Ammon's horn (tissue), 1 donor: Measurements from ENCODE around the gene FOXR2.

ENCODE experiments used
- DNase-seq: peaks from one replicate; pipeline ENCODE4 v3.0.0-alpha.2; 2016; ENCODE audit warnings: low spot score

The FOXR2 gene

DNA sequence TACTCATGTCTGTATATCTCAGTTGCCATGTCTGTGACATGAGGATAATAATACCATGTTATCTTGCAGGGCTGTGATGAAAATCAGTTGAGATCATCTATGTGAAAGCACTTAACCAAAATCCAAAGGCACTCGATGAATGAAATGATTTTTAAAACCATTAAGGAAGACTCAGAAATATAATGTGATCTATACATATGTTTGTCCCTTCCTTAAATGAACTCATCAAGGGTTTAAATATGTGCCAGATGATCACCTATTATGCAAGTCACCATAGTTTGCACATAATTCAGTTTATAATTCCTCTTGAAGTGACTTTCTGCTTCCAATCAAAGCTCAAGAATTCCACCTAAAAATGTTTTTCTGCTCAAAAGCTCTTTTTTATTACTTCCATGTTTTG lies at the start of gene FOXR2:
Gene FOXR2 (plus strand): TSS at position 301 of the 400 bp plus-strand sequence. CDS start 312 bp downstream, outside the sequence.
- DNase-seq, result no peak

DNA sequence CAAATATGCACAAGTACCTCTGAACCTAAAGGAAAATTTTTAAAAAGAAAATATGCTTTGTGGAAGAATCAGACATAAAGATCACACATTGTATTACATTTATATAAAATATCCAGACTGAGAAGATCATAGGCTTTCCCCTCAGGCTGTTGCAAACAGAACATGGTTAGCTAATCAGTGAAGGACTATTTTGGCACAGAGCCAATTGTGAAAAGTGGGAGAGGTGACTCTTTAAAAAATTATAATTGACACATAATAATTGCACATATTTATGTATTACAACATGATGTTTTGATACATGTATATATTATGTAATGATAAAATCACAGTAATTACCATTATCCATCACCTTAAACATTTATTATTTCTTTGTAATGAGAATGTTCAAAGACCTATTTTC lies 44.1 kb upstream of the FOXR2 start:
- no peak for DNase-seq

DNA sequence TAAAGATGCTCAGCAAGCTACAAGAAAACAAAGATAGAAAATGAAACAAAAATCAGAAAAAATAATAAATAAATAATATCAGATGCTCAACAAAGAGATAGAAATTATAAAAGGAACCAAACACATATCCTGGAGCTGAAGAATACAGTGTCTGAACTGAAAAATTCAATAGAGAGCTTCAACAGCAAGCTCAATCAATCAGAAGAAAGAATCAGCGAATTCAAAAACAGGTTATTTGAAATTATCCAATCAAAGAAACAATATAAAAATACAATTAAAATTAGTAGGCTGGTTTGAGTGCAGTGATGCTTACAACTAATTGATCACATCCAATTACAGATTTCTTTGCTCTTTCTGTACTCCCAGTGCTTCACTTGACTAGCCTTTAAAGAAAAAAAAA lies 40.8 kb upstream of the FOXR2 start:
- DNase-seq, result no peak

DNA sequence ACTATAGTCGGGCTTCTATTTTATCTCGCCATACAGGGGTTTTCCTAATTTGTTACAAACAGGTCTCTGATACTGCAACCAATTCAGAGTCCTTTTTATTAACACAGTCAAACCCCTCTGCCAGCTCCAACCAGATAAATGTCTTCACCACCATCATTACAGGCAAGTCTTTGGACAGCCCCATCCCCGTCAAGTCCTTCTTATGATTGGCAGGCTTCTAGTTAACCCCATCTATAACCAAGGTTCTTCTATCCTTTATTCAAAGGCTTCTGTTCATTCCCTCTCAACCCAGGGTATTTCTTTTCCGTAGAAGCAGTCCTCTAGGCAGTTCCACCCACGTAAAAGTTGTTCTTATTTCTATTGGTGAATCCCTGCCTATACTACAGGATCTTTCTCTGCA lies 29.9 kb upstream of the FOXR2 start:
- no peak for DNase-seq

DNA sequence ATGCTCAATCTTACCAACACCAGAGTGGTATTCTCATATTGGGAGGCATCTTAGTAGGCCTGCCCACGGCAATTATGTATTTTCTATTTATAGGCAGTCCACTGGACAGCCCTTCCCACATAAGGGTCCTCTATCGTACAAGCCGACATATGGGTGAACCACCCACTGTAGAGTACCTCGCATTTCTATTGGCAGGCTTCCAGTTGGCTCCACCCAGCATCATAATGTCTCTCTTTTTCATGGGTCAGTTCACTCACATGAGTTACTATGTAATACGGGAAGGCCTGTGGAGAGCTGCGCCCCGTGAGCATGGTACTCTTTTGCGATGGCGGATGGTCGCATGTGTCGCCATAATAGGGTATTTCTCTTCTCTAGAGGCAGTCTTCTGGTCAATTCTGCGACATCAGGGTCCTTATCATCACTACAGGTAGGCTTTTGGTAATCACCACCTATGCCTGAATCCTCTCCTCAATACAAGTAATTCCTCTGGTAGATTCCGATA lies 29.4 kb upstream of the FOXR2 start:
- DNase-seq, result no peak

- no peak for DNase-seq
These were observed 24.9 kb upstream of the FOXR2 start for GRCh38 chrX:55598333-55598732.

DNA sequence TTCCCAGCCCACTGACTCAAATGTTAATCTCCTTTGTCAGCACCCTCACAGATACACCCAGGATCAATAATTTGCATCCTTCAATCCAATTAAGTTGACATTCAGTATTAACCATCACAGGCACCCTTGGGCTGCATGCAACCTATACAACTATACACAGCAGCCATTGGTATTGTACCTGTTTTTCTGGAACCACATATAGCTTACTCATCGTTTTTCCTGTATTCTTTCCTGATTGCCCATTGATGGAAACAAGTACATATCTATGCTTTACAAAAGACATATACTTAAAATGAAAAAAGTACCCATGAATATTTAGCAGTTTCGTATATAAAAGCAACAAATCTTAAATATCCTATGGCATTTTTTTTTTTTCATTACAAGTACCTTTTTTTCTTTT lies 3.7 kb upstream of the FOXR2 start:
- no peak for DNase-seq

DNA sequence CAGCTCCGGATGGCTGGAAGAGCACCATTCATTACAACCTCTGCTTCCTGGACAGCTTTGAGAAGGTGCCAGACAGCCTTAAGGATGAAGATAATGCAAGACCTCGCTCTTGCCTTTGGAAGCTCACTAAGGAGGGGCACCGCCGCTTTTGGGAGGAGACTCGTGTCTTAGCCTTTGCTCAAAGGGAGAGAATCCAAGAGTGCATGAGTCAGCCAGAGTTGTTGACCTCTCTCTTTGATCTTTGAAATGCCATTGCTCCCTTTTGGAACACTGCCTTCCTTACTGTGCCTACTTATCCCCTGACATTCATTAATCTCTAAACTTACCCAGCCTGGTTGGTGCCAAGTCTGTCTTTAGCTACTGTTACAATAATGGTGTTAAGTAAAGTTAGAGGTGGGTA lies 1.2 kb downstream of the FOXR2 start:
- no peak for DNase-seq

- no peak for DNase-seq
These were observed 12.9 kb downstream of the FOXR2 start for GRCh38 chrX:55636109-55636508.

- DNase-seq, result no peak
These were observed 15.7 kb downstream of the FOXR2 start for GRCh38 chrX:55638933-55639332.

DNA sequence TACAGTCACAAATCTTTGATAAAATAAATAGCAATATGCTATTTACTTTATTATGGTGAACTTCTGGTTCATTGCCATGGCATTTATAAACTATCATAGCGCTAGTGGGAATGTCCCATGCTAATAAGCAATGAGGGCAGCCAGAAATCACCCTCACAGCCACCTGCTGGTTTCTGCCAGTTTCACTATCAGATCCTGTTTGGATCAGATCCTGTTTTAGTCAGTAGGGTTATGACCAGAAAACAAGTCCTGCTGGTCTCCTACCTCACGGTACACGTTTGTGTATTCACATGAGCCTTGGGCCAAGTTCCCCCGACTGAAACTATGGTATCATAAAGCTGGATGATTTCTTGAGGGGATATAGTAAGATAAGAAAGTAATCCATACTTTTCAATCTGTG lies 17.7 kb downstream of the FOXR2 start:
- no peak for DNase-seq

GRCh38 chrX:55648434-55648833 lies 25.2 kb downstream of the FOXR2 start:
- DNase-seq, result no peak

GRCh38 chrX:55659931-55660330 lies 36.7 kb downstream of the FOXR2 start:
- DNase-seq, result no peak

GRCh38 chrX:55663584-55663983 lies 40.4 kb downstream of the FOXR2 start:
- DNase-seq, result no peak

- no peak for DNase-seq
These were observed 44.9 kb downstream of the FOXR2 start for GRCh38 chrX:55668084-55668483.
